NCI-H187 treated with DMSO at 0.1 percent for 48 hours (cell line): Measurements from ENCODE around the gene TPRG1L.

ENCODE experiments used
- DNase-seq: peaks from one replicate; lab custom pipeline; 2025; lab: John Stamatoyannopoulos, UW

Gene TPRG1L

DNA sequence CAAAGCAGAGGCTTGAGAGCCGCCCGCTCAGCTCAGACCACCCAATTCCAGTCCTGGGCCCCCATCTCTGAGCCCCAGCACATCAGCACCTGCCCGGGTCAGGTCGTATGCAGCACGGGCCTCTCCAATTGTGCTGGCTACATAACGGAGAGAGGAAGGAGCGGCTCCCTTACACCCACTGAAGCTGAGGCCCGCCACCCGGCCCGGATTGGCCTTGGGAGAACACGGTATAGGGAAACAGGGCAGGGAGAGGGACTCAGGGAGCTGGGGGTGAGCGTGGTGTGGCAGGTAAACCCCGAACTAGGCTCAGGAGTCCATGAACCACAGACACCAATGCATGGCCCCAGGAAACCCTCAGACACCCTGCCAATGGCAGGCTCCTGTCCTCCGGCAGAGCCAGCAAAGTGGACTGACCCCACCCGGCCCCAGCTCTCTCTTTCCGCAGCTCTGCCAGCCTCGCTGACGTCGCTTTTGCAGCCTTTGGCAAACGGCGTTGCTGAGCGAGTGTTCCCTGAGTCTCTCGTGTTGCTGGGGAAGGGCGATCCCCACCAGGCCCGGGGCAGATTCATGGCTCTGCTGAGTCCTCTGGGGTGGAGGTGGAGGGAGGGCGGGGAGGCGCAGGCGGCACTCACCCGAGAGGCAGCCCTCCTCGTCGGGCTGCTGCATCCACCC, 30.0 kb upstream of the TPRG1L start:
- no peak for DNase-seq

DNA sequence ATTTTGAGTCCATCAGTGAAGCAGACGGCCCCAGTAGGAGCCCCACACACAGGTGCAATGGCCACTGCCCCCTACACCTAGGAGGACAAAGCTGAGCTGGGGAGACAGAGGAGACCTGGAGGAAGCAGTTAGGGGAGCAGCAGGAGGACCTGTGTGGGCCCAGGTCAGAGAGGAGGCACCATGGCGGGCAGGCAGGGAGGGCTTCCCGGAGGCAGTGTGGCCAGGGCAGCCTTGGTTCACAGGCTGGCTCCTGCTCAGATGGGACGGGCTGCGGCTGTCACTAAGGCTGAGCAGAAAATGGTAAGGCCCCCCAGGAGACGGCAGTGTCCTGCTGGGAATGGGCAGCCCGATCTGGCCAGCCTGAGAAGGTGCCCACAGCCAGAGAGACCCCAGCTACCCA, 28.9 kb upstream of the TPRG1L start:
- no peak for DNase-seq

DNA sequence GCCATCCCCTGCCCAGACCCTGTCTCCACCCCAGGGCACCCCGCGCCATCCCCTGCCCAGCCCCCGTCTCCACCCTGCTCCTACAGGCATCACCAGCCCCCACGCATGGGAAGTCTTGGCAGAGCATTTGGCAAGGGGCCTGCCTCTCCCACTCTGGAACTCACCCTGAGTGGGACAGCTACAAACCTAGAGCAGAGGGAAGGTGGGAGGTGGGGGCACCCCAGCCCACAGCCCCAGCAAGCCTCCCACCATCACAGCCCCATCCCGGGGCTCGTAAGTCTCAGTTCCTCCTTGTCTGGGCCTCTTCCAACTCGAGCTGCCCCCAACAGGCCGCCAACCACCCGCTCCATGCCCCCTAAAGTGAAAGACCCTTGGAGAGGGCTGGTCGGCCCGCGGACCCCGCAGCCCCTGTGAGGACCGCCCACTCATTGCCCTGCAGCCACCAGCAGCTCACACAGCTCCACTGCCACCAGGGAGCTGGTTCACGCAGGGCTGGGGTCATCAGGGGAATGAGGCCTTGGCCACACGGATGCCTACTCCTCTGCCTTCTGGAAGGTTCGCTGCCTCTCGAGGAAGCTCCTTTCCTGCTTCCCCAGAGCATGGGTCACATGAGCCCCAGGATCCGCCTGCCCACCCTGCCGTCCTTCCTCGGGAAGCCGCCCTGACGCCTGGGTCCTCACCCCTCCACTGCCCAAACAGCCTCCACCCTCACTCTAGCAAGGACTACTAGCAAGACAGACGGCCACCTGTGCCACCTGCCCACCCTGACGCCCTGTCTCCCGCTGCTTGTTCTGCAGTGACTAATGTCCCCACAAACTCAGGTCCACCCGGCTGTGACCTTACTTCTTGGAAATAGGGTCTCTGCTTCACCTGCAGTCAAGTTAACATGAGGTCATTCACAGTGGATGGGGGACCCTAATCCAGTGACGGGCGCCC, 27.9 kb upstream of the TPRG1L start:
- DNase-seq, result no peak

- no peak for DNase-seq
Measured at GRCh38 chr1:3597599-3597964, 27.2 kb upstream of the TPRG1L start.

GRCh38 chr1:3598051-3598491, 26.7 kb upstream of the TPRG1L start:
- no peak for DNase-seq

DNA sequence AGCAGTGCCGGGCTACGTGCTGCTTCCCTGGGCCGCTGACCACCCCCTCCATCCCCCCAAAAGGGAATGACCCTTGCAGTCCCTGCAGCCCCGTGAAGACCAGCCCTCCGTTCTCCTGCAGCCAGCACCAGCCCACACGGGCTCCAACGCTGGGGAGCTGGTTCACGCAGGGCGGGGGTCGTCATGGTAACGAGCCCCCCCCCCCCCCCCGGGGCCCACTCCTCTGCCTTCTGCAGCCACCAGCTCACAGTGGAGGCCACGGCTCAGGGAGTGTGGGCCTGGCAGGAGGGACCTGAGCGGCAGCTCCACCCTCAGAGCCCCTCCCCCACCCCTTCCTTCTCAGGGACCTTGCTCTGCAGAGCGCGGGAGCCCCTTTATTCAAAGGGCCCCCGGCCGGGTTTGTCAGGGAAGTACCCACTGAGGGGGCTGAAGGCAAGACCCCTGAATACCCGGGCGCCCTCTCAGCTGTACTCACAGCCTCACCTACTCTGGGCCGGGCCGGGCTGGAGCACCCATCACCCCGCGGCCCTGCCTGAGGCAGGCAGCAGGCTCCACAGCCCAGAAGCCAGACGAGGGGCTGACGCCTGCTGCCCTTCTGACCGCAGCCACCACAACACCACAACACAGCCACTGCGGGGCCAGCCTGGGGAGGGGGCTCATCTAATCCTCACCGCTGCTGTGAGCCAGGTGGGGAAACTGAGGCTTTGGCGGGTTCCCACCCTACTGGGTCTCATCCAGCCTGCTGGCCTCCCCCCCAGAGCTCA, 26.1 kb upstream of the TPRG1L start:
- no peak for DNase-seq

GRCh38 chr1:3599286-3599811, 25.5 kb upstream of the TPRG1L start:
- DNase-seq, result no peak

GRCh38 chr1:3599816-3600215, 25.0 kb upstream of the TPRG1L start:
- DNase-seq, result no peak

- no peak for DNase-seq
Measured at GRCh38 chr1:3600354-3600753, 24.5 kb upstream of the TPRG1L start.

DNA sequence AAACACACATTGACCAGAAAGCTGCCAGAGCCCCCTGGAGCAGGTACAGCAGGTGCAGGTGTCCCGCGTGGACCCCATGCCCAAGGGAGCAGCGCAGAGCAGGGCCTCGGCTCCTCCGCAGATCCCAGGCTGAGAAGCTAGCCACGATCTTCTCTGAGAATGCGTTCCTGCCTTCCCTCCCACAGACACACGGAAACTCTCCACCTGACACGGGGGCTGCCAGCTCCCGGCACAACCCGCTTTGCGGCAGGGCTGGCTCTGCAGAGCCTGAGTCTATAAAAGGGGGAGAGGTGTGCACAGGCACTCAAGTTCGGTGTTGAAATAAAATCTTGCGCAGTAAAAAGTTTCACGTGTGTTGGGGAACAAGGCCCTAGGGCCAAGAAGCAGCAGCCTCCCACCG, 23.1 kb upstream of the TPRG1L start:
- no peak for DNase-seq

GRCh38 chr1:3602375-3602774, 22.4 kb upstream of the TPRG1L start:
- no peak for DNase-seq

- no peak for DNase-seq
Measured at GRCh38 chr1:3603156-3603555, 21.7 kb upstream of the TPRG1L start.

DNA sequence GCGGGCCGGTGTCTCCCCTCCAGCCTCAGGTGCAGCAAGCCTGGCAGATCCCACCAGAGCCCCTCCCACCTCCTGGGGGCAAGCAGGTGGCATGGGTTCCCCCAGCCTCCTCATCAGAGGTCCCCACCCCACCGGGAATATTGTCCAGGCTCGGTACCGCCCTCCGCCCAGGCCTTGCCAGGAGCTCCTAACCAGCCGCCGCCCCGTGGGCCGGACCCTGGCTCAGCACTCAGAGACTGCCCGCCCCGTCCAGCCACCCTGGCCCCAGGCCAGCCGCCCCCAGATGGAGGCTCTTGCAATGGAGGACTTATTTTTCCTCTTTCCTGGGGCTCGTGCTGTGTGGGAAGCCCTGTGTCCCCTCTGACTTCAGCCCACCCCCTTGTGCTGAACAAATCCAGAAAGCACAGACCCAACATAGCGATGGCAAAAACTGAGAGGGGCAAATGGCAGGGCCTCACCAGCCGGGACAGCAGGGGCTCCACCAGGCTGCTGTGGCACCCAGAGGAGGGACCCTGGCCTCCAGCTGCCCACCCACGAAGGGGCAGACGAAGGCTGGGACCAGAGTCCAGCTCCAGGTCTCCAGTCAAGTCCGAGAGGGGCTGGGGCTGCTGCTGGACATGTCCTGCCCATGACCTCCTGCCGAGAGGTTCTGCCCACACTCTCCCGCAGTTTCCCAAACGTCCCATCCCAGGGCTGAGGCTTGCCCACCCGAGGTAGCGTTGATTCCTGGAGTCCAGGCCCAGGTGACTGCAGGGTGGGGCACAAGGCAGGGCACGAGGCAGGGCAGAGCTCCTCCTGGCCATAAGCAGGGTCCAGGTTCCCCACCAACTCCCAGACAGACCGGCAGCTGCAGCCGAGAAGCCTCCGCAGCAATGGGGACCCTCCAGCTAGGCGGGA, 21.0 kb upstream of the TPRG1L start:
- DNase-seq, result no peak

- no peak for DNase-seq
Measured at GRCh38 chr1:3604468-3604974, 20.3 kb upstream of the TPRG1L start.

- DNase-seq, result no peak
Measured at GRCh38 chr1:3604997-3605823, 19.6 kb upstream of the TPRG1L start.

- no peak for DNase-seq
Measured at GRCh38 chr1:3606779-3607702, 17.8 kb upstream of the TPRG1L start.

DNA sequence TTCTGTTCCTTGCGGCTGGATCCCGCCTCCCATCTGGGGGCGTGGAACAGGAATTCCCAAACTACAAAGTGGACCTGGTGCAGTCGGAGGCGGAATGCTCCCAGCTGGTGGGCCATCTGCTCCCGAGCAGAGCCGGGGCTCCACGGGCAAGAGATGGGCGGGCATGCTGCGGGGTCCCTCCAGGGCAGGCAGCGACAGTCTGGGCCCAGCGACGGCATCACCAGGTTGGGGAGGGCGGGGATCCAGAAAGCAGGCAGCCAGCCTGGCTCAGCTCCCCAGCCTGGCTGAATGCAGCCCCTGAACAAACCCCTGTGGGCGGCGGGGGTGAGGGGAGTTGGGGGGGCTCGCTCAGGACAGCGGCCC, 17.1 kb upstream of the TPRG1L start:
- no peak for DNase-seq

GRCh38 chr1:3608154-3608553, 16.7 kb upstream of the TPRG1L start:
- no peak for DNase-seq
